GM12891 (cell line): ENCODE measurements around the gene PLEKHO1.

Experiments used
- POLR2A ChIP-seq: IDR thresholded peaks from 2 replicates; pipeline ENCODE4 v1.6.1; 2011; ENCODE audit warnings: low read depth, low read length, control low read depth
- POLR2AphosphoS5 ChIP-seq: IDR thresholded peaks from 2 replicates; pipeline ENCODE4 v1.6.1; 2011; ENCODE audit warnings: low read depth, low read length, control low read depth
- POU2F2 ChIP-seq: IDR thresholded peaks from 2 replicates; pipeline ENCODE4 v1.6.1; 2011; ENCODE audit warnings: low read depth, mild to moderate bottlenecking, control low read depth, low read length, moderate library complexity
- SPI1 ChIP-seq: IDR thresholded peaks from 2 replicates; pipeline ENCODE4 v1.6.1; 2011; ENCODE audit warnings: low read depth, low read length, control low read depth
- TAF1 ChIP-seq: IDR thresholded peaks from 2 replicates; pipeline ENCODE4 v1.6.1; 2011; ENCODE audit warnings: low read depth, low read length, control low read depth

DNA sequence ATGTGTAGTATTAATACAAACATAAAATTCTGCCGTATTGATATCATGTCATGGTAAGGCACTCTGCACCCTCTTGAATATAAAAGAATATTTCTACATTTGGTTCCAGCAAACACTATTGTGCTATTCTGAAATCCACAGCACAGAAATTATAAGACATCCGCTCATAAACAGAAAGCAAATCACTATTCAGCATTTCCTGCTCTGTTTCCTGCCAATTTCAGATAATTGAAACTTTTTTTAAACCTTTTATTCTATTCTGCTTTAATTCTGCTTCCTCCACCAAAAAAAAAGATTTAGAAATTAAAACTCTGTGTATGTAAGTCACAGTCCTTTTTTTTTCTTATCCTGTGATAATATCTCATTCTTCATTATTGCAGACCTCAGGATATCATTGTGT lies 39.6 kb upstream of the PLEKHO1 start:
- TF ChIP-seq POLR2AphosphoS5 (no peak), POLR2A (no peak), SPI1 (no peak), POU2F2 (no peak), TAF1 (no peak)
